ENCODE results near the gene CEACAM16. TPM values are rescaled to one million over a fixed set of nuclear protein-coding genes. Genes with fewer than 3 reads are reported as not detected.
"Not testable (repeated sequence)": the region's sequence is repeated elsewhere in the genome, so short reads cannot be mapped to it uniquely, and the experiment has no call there.

Gene CEACAM16
- total RNA-seq, 1 experiment from 2014 or later = not detected

DNA sequence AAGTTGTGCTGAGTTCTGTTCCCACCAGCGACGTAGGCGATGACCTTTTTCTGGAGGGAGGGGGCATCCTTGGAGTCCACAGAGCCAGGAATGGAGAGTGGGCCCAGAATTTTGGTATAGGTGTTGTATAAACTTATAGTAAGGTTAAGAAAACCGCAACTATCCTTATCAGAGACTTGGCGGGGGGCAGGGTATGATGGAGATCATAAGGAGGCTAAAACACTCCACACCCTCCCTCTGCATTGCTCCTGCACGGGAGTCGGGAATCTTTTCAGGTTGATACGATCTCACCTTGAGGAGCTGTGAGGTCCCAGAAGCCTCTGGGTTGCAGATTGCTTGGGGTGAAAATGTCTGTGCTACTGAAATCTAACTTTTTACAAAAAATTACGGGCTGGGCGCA is 34.0 kb upstream of the CEACAM16 start:
- POLR2A ChIA-PET (ENCODE audit: unreplicated experiment) = no interaction called here
- no peaks in the 10 kb centered on the region for H3F3A ChIP-seq (ENCODE audit: low read length, unreplicated experiment)

DNA sequence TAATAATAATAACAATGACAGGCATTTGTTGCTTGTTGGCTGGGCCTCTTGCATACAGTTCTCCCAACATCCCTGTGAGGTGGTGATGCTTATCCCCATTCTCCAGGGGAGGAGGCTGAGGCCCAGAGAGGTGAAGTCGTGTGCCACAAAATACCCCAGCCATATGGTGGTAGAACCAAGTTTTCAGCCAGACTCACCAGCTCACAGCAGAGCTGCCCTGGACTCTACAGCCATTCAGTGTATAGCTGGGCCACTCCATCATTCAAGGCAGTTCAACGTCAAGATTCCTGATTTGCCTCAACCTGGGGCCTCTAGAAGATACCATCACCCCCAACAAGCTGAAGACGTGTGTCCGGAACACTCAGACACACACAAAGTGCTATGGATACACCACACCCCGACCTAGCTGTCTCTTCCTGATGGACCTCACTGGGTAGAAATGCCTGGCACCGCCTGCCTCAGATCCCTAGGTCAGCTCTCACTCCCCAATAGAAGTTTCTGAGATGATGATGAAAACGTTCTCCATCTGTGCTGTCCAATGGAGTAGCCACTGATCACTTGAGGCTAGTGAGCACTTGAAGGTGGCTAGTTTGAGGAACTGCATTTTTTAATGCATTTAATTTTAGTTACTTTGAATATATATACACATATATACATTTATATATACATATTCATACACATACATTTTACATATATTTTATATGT is 31.9 kb upstream of the CEACAM16 start:
- Histone ChIP-seq H3K4me2 (ENCODE audit: low read length) (no peak overlapping the region), H3K9ac (ENCODE audit: low read length) (no peak overlapping the region), H3K9me3 (ENCODE audit: low read length) (no peaks in the 10 kb centered on the region), H4K20me1 (ENCODE audit: low read length) (no peaks in the 10 kb centered on the region), H3K79me2 (ENCODE audit: low read length) (no peaks in the 10 kb centered on the region), H2AFZ (ENCODE audit: low read length) (no peak overlapping the region), H3K27me3 (ENCODE audit: low read length) (no peaks in the 10 kb centered on the region), H3K9me2 (replicated peaks; ENCODE audit: low read length) (no peaks in the 10 kb centered on the region), H3K4me1 (ENCODE audit: insufficient read depth, low read length) (peaks cover 9% of the 10 kb centered on the region), H3K36me3 (ENCODE audit: low read depth, low read length) (peaks cover 9% of the 10 kb centered on the region), H3K4me3 (ENCODE audit: low read length) (no peak overlapping the region), H3F3A (ENCODE audit: low read length, unreplicated experiment) (no peaks in the 10 kb centered on the region), H3K27ac (ENCODE audit: low read length) (no peak overlapping the region)
- BruUV-seq (replicated peaks) = no TSS peak
- POLR2A ChIA-PET (ENCODE audit: unreplicated experiment) = no interaction called here
- DNase-seq = no peak
- no peak for ATAC-seq
- TF ChIP-seq EZH2 (IDR thresholded peaks at IDR 0.05; ENCODE audit: low read length, unreplicated experiment) = no peak
- intact Hi-C loops (cut with micrococcal nuclease) = no loop called here
- CTCF ChIA-PET = no interaction called here

More for the DNA sequence above, 34.0 kb upstream of the CEACAM16 start:
- no TSS peak for BruUV-seq (replicated peaks)
- Histone ChIP-seq H3K9ac (ENCODE audit: low read length) (no peak overlapping the region), H3K36me3 (ENCODE audit: low read depth, low read length) (peaks cover 27% of the 10 kb centered on the region), H3K9me3 (ENCODE audit: low read length) (no peaks in the 10 kb centered on the region), H3K4me3 (ENCODE audit: low read length) (no peak overlapping the region), H3K4me1 (ENCODE audit: insufficient read depth, low read length) (0 out of 2 replicates have a peak, but pooled peaks cover under 1% of the 10 kb centered on the region), H3K4me2 (ENCODE audit: low read length) (no peak overlapping the region), H2AFZ (ENCODE audit: low read length) (no peak overlapping the region), H4K20me1 (ENCODE audit: low read length) (no peaks in the 10 kb centered on the region), H3K27me3 (ENCODE audit: low read length) (no peaks in the 10 kb centered on the region), H3K9me2 (replicated peaks; ENCODE audit: low read length) (no peaks in the 10 kb centered on the region), H3K27ac (ENCODE audit: low read length) (no peak overlapping the region), H3K79me2 (ENCODE audit: low read length) (no peaks in the 10 kb centered on the region)
- no peak for ATAC-seq
- DNase-seq = no peak
- CTCF ChIA-PET = interaction anchor here (1.0 kb wide), 1 partner anchor 11 kb away, joined by 3 read pairs; no protein-coding TSS in a partner anchor
- intact Hi-C loops (cut with micrococcal nuclease) = no loop called here
- TF ChIP-seq, protein P1, sequence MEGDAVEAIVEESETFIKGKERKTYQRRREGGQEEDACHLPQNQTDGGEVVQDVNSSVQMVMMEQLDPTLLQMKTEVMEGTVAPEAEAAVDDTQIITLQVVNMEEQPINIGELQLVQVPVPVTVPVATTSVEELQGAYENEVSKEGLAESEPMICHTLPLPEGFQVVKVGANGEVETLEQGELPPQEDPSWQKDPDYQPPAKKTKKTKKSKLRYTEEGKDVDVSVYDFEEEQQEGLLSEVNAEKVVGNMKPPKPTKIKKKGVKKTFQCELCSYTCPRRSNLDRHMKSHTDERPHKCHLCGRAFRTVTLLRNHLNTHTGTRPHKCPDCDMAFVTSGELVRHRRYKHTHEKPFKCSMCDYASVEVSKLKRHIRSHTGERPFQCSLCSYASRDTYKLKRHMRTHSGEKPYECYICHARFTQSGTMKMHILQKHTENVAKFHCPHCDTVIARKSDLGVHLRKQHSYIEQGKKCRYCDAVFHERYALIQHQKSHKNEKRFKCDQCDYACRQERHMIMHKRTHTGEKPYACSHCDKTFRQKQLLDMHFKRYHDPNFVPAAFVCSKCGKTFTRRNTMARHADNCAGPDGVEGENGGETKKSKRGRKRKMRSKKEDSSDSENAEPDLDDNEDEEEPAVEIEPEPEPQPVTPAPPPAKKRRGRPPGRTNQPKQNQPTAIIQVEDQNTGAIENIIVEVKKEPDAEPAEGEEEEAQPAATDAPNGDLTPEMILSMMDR (conservative IDR thresholded peaks at IDR 0.05; ENCODE audit: low read depth, low read length) = no peak
- TF ChIP-seq EZH2 (IDR thresholded peaks at IDR 0.05; ENCODE audit: low read length, unreplicated experiment) = no peak
- no peak for TF ChIP-seq EZH2phosphoT487 (IDR thresholded peaks at IDR 0.05; ENCODE audit: borderline replicate concordance, low read length)

GRCh38 chr19:44668985-44669764 is 29.8 kb upstream of the CEACAM16 start:
- no peaks in the 10 kb centered on the region for H3K79me2 ChIP-seq (ENCODE audit: low read length)
- H3K9ac ChIP-seq (ENCODE audit: low read length) = no peak overlapping the region
- H3K4me3 ChIP-seq (ENCODE audit: low read length) = no peak overlapping the region
- no TSS peak for BruUV-seq (replicated peaks)
- H3K4me2 ChIP-seq (ENCODE audit: low read length) = no peak overlapping the region
- H3K9me3 ChIP-seq (ENCODE audit: low read length) = no peaks in the 10 kb centered on the region
- no peaks in the 10 kb centered on the region for H4K20me1 ChIP-seq (ENCODE audit: low read length)
- no peaks in the 10 kb centered on the region for H3F3A ChIP-seq (ENCODE audit: low read length, unreplicated experiment)
- CTCF ChIA-PET = no interaction called here
- POLR2A ChIA-PET (ENCODE audit: unreplicated experiment) = no interaction called here
- intact Hi-C loops (cut with micrococcal nuclease) = no loop called here
- ATAC-seq = peak; percentile 51
- TF ChIP-seq, protein P1 (conservative IDR thresholded peaks at IDR 0.05; ENCODE audit: low read depth, low read length) = no peak
- TF ChIP-seq EZH2phosphoT487 (IDR thresholded peaks at IDR 0.05; ENCODE audit: borderline replicate concordance, low read length) = no peak
- TF ChIP-seq EZH2 (IDR thresholded peaks at IDR 0.05; ENCODE audit: low read length, unreplicated experiment) = no peak
- H3K36me3 ChIP-seq (ENCODE audit: low read depth, low read length) = no peaks in the 10 kb centered on the region
- no peaks in the 10 kb centered on the region for H3K9me2 ChIP-seq (replicated peaks; ENCODE audit: low read length)
- H3K4me1 ChIP-seq (ENCODE audit: insufficient read depth, low read length) = peaks cover 9% of the 10 kb centered on the region
- no peak overlapping the region for H2AFZ ChIP-seq (ENCODE audit: low read length)
- no peaks in the 10 kb centered on the region for H3K27me3 ChIP-seq (ENCODE audit: low read length)
- no peak overlapping the region for H3K27ac ChIP-seq (ENCODE audit: low read length)
- peak; percentile 48 for DNase-seq

DNA sequence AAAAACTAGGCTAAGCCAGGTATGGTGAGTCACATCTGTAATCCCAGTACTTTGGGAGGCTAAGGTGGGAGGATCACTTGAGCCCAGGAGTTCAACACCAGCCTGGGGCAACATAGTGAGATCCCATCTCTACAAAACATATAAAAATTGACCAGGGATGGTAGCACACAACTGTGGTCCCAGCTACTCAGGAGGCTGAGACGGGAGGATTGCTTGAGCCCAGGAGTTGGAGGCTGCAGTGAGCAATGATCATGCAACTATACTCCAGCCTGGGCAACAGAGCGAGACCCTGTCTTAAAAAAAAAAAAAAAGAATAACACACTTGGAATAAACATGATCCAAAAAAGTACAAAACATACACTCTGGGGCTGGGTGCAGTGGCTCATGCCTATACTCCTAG is 28.9 kb upstream of the CEACAM16 start:
- CTCF ChIA-PET; H4K20me1 ChIP-seq (ENCODE audit: low read length); H2AFZ ChIP-seq (ENCODE audit: low read length); H3K36me3 ChIP-seq (ENCODE audit: low read depth, low read length); intact Hi-C loops (cut with micrococcal nuclease); BruUV-seq (replicated peaks); H3K4me3 ChIP-seq (ENCODE audit: low read length); DNase-seq; H3K27ac ChIP-seq (ENCODE audit: low read length); H3K9me2 ChIP-seq (replicated peaks; ENCODE audit: low read length); H3K4me1 ChIP-seq (ENCODE audit: insufficient read depth, low read length); ATAC-seq; POLR2A ChIA-PET (ENCODE audit: unreplicated experiment); H3K79me2 ChIP-seq (ENCODE audit: low read length); H3F3A ChIP-seq (ENCODE audit: low read length, unreplicated experiment); H3K4me2 ChIP-seq (ENCODE audit: low read length); H3K9me3 ChIP-seq (ENCODE audit: low read length); H3K9ac ChIP-seq (ENCODE audit: low read length); H3K27me3 ChIP-seq (ENCODE audit: low read length): not testable (repeated sequence)

Measured in PC-3 (cell line).